Measurements from ENCODE around the gene ADARB1.

The ADARB1 gene

DNA sequence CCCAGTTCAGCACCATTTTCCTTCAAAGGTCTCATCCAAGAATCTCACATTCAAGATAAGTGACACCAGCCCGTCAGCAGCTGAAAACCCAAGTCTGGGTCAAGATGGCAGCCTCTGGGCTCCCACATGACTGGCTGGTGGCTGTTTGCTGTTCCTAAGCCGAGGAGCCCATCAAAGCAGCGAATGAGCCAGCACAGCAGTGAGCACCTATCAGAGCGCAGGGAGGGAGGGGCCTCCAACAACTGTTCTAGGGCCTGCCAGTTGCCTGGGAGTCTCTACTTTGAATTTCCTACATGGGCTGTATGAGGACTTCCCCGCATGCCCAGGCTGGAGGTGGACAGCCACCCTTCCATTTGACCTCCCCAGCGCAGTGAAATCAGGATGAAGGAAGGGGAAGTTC is 102.7 kb downstream of the ADARB1 start:
- no peak for DNase-seq

DNA sequence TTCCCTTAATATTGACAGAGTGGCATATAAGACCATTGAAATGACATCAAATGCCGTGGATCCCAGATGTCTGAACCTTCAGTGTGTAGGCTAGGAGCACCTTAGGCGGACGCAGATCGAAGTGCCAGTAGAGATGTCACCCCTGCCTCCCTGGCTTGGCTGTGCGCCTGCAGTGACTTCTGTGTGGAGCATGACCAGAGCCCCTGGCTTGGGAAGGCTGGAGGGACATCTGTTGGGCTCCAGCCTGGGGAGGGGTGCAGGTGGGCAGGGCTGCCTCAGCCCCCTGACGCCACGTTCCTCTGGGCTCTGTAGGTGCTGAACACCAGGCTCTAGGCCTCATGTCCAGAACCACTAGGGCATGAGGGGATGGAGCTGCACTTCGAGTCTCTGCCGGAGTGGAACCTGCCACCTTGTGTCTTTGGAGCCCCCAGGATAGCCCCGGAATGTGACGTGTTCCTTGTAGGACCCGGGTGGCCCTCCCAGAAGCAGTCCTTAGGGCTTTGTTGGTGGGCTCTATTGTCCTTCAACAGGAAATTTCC is 103.8 kb downstream of the ADARB1 start:
- no peak for DNase-seq

DNA sequence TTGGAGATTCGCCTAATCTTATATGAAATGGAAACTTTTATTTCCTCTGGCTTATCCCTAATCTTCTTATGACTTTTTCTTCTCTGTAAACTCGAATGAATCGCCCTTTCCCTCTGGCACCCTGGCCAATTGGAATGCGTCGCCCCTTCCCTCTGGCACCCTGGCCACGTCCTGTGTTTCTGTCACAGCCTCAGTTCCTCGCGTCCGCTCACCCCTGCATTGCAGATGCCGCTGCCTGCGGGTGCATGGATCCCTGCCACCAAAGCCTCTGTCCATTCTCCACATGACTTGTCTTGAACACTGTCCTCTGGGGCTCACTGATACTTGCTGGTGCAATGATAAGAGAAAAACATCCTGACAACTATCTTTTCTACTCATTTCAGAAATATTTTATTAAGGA is 104.6 kb downstream of the ADARB1 start:
- DNase-seq: no peak

DNA sequence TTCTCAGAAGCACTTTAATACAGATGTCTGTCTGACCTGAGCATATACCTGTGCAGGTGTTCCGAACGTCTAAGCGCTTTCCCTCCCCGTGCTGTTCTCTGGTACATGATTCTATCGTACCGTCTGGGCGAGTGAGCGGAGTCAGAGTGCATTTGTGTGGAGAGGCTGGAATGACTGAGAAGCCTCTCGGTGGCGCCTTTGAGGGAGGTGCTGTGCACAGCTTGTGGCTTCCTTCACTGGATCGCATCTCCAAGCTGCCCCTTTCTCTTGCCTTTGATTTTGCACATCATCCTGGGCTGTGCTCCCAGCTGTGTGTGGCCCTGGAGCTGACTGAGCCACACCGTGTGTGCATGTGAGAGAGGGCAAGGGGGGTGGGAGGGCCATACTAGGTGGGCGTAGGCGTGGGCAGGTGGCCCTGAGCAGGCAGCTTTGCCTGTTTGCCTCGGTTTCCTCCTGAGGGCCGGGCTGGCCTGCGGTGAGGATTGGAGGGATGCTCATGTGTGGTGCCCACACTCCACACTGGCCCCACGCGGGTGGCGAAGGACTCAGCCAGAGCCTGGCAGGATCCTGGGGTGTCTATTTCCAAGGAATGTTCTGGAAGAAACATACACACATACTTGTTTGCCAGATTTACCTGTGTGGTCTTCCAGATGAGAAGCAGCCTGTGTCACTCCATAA is 105.3 kb downstream of the ADARB1 start:
- no peak for DNase-seq

DNA sequence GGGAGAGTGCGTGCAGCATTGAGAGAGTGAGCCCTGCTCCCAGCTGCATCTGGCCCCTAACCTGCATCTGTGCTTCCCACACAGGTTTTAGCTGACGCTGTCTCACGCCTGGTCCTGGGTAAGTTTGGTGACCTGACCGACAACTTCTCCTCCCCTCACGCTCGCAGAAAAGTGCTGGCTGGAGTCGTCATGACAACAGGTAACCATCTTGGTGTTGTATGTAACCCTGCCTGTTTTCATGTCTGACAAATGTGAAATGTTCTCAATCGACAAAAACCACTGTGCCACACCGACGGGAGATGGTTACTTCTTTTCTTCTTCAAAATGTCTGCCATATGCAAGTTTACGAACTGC is 105.8 kb downstream of the ADARB1 start:
- DNase-seq: no peak

DNA sequence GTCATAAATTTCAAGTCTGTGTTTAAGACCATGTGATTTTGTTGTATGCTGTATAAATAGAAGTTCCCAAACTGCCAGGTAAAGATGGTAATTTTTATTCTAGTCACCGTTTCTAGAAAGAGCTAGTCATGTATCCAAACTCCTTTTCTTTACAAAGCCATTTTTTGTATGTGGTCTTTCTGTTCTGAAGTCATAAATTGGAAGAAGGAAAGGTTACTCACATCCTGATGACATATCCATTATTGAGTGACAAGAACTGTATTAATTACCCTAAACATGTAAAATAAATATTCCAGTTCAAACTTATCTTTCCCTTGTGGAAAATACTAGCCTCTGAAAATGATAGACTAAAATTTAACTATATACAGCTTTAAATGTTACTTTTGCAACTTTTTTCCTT is 108.6 kb downstream of the ADARB1 start:
- DNase-seq: no peak

DNA sequence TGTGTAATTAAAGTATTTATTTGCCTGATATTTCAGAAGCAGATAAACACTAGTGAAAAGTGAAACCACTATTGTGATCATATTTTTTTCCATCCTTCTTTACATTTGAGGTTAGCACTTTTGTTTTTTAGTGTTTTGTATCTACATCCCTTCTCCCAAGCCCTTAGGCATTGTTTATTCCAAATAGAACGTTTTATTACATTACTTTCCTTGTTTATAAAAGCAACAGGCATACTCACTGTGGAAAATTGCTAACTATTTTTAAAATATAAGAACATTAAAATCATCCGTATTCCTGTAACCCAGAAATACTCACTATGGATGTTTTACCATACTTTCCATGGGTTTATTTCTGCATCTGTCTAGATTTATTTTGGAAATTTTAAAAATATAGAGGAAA is 109.5 kb downstream of the ADARB1 start:
- DNase-seq: no peak

DNA sequence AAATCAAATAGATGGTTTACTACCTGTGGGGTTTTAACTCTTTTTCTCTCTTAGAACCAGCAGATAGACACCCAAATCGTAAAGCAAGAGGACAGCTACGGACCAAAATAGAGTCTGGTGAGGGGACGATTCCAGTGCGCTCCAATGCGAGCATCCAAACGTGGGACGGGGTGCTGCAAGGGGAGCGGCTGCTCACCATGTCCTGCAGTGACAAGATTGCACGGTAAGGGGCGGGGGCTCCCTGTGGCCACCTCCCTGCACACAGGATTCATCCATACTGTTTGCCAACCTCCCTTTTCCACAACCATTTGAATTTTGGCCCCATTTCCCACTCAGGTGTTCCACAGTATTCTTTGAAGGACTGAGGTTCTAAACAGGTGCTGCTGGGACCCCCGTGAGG is 110.5 kb downstream of the ADARB1 start:
- DNase-seq: no peak

DNA sequence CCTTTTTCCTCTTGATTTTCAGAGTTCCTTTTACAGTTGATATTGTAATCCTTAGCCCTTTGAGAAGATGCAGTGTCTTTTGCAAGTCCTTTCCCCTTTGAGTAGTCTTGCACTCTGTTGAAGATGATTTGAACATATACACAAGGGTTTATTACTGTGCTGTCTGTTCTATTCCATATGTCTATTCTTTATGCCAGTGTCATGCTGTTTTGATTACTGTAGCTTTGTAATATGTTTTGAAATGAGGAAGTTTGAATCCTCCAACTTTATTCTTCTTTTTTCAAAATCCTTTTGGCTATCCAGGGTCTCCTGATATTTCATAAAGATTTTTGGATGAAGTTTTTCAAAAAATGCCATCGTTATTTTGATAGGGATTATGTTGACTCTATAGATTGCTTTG is 112.3 kb downstream of the ADARB1 start:
- DNase-seq: no peak

DNA sequence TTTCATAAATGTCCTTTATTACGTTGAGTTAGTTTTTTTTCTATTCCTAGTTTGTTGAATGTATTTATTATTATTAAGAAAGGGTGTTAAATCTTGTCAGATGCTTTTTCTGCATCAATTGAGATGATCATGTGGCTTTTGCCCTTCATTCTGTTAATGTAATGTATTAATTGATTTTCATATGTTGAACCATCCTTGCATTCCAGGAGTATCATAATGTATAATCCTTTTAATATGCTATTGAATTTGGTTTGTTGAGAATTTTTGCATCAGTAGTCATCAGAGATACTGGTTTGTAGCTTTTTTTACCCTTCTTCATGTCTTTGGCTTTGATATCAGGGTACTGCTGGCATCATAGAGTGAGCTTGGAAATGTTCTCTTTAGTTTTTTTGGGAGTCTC is 113.3 kb downstream of the ADARB1 start:
- DNase-seq: no peak

DNA sequence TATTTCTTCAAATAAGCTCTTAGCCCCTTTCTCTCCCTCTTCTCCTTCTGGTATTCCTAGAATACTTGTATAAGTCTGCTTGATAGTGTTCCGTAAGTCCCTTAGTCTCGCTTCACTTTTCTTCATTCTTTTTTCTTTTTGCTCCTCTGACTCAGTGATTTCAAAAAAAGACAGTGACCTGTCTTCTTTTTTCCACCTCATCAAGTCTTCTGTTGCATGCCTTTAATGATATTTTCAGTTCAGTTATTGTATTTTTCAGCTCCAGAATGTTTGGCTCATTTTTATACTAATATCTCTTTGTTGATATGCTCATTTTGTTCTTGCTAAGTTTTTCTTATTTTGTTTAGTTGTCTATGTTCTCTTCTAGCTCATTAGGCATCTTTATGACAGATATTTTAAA is 115.6 kb downstream of the ADARB1 start:
- no peak for DNase-seq

DNA sequence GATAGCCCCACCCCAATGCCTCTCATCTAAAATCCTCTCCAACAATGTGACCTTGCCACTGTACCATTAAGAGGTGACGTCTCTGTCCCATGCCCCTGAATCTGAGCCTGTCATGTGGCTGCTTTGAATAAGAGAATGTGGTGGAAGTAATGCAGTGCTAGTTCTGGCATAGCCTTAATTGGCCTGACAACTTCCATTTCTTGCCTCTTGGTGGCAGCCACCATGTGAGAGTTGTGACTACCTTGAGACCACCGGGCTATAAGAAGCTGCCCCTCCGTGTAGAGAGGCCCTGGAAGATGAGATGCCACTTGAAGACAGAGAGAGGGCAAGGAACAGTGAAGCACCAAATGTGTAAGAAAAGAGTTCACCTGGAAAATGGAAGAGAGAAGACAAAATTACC is 118.0 kb downstream of the ADARB1 start:
- DNase-seq: no peak

DNA sequence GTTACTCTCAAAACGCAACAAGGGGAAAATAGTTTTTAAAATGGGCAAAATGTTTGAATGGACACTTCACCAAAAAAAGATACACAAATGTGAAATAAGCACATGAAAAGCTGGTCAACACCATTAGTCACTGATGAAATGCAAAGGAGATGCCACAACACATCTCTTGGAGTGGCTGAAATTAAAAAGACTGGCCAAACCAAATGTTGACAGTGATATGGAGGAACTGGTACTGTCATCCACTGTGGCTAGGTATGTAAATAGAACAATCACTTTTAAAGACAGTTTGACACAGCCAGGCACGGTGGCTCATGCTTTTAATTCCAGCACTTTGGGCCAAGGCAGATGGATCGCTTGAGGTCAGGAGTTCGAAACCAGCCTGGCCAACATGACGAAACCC is 122.2 kb downstream of the ADARB1 start:
- no peak for DNase-seq

DNA sequence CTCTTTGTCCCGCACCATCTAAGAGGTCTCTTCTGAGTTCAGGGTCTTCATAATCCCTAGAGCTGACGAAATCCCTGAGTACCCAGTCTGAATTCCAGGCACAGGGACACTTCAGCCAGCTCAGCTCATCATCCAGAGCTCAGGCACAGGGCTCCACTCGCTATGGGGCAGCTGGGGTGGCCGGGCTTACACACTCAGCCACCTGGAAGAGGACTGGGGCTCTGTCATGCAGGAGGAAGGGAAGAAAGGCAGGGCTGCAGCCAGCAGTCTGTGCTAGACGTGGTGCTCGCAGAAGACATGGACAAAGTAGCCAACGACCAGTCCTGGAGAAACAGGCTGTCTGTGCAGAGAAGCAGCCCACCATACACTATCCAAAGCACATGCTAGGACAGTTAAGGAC is 124.8 kb downstream of the ADARB1 start:
- DNase-seq: no peak

DNA sequence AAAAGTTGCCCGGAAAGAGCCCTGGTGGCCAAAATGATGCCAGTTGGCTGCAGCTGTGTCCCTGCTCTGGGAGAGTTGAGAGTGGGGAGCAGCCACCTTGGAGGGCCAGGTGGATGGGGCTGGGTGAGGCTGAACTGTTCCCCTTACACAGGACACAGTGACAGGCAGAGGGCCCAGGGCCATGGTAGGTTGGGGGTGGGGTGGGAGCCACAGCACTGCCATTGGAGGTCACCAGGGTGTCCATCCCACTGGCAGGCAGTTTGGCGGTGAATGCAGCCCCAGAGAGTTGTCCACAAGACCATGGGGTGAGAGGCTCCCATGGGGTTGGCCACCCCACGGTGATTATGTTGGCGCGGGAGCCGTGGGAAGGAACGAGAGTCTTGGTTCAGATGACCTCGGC is 125.7 kb downstream of the ADARB1 start:
- DNase-seq: no peak

DNA sequence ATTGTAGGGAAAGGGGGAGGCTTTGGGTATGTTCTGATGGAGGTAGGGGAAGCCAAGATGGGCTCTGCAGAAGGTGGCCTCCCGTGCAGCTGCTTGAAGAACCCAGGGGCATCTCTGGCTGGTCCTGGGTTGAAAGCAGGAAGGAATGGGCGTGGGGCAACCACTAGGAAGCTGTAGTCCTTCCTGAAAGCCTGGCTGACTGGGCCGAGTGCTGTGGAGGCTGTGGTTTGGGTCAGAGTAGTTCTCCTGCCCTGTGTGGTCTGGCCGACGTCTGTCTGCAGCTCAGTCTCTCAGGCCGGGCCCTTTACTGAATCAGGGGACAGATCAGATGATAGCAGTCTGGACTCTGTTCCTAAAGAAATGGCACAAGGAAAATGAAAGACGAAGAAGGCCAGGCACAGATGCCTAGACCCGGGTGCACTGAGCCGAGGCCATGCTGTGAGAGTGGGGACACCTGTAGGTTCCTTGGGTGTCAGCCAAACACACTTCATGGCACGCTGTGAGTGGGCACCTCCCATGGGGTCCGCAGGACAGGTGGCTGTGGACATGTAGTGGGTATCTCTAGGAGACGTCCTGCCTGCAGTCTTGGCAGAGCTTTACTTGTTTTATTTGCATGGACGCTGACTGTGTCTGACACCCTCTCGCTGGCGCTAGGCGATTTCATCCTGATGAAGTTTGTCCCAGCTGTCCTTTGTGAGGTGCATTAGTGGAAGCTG is 126.4 kb downstream of the ADARB1 start:
- peak; percentile 55 for DNase-seq

DNA sequence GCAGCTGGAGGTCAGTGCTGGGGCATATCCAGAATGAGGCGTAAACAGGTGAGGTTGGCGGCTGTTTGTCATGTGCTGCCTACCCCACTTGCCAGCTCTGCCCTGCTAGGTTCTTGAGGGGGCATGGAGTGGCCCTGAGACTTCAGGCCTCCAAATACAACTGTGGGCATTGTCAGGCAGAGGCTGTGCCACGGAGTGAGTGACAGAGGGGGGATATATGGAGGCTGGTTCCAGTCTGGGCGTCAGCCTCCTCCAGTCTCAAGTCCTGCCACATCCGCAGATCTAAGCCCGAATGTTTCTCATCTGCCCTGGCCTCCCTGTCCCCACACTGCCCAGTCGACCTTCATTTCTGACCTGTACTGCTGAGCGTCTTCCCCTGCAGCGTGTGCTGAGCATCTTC is 128.0 kb downstream of the ADARB1 start:
- DNase-seq: no peak

DNA sequence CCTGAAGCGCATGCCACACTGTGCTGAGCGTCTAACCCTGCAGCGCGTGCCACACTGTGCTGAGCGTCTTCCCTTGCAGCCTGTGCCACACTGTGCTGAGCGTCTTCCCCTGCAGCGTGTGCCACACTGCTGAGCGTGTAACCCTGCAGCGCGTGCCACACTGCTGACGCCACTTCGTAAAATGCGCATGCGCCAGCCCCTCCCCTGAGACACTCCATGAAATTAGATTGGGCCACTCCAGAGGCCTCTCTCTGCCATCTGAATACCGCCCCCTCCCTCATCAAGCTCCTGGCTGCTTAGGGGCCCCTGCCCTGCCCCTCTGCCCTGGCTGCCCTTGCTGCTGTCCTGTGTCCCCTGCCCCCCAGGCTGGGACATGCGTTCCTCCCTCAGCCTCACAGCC is 128.5 kb downstream of the ADARB1 start:
- DNase-seq: no peak

DNA sequence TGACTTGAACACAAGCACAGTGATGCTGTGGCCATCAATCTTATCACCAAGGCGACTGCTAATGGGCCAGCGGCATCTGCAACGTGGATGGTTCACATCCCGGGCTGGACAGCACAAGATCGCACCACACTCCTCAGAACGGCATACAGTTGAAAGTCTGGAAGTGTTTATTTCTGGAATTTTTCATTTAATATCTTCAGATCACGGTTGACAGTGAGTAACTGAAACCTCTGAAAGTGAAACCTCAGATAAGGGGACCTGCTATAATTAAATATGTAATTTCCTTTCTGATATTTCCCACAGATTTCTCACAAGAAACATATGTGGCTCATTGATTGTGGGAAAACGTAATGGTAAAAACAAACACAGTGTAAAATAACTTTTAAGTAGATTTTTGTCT is 129.6 kb downstream of the ADARB1 start:
- no peak for DNase-seq

DNA sequence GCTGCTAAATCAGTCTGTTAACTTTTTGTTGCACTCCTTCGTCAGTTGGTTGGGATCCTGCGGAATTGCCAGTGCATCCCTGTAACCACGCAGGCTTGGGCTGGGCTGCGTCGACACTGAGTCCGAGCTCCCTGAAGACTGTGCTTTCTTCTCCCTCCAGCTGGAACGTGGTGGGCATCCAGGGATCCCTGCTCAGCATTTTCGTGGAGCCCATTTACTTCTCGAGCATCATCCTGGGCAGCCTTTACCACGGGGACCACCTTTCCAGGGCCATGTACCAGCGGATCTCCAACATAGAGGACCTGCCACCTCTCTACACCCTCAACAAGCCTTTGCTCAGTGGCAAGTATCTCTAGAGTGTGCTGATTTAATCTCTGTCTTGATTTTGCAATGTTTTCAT is 130.0 kb downstream of the ADARB1 start:
- no peak for DNase-seq

DNA sequence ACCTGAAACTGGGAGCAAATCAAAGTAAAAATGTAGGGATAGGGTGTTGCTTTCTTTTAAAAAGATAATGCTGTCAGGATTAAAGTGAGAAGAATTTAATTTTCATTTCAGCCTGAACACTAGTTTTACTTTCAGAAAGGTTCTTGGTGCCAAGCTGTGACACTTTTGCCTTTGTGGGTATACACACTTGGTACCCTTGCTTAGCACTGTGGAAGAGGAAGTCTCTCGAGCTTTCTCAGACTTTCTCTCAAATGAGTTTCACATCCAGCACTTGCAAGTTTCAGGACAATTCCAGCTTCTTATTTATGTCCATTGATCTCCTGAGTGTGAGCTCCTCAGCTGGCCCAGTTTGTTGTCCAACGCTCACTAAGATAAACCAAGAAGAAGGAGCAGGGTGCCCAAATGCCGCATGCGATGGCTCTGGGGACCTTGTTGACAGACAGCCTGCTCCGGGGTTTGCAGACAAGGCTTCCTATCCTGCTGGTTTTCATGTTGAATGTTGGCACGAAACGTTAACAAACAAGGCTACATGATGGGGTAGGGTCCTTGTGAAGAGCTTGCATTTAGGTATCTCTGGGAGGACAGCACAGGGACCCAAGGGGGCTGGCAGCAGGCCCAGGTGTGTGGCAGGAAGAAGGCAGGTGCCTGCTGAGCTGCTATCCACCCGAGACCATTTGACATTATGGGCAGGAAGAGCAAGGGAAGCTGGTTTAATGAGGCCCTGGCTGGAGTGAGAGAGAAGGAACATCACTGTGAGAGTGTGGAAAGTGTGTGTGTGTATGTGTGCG is 133.7 kb downstream of the ADARB1 start:
- peak; percentile 82 for DNase-seq

DNA sequence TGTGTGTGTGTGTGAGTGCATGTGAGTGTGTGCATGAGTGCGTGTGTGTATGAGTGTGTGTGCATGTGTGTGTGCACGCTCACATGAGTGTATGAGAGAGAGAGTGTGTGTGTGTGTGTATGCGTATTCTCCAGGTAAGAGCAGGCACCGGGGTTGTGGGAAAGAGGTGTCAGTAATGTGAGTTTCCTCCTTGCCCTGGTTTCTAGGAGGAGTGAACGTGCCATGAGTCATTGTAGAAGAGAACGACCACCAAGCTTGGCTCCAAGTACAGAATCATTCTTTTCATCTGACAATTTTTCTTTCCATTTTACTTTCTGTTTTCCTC is 134.2 kb downstream of the ADARB1 start:
- DNase-seq: no peak

DNA sequence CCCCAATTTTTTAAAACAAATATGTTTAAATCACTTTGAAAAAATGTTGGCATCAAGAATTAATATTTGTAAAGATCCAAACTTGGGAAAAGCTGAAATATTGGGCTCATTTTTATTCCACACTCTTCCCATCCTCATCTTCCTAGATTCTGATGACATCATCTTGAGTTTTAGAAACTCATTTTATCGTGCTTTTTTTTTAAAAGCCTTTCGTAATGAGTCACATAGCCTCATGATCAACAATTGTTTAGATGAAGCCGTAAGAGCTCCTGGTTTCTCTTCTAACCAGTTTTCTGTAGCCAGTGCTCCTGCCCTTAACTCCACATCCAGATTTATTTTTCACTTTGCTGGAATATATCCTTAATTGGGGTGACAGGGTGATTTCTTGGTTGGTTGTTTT is 134.7 kb downstream of the ADARB1 start:
- no peak for DNase-seq

DNA sequence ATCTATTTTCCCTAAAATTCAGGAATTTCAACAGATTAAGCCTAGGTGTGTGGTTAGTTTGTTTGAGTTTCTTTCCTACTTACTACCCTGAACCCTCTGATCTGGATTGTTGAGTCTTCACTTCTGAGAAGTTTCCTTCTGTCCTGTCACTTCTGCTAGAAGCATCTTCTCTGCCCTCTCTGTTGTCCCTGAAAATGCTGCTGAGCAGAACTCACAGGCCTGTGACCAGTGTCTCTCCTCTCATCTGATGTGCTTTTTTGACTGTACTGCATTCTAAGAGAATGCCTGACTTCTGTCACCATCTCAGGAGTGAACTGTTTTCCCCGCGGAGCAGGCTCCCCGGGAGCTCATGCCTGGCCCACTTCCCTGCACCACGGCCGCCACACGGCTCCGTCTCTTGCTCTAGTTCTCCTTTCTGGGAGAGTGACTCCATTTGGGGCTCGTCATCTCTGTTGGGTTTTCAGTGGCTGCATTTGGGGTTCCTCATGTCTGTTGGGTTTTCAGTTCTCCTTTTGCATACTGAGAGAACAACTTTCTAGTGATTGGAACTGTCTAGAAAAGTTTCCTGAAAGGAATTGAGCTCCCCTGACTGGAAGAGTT is 135.4 kb downstream of the ADARB1 start:
- DNase-seq: peak; percentile 91

Data from MV-4-11 (cell line).